GM12878 (cell line): ENCODE results near the gene PPIF. TPM values are rescaled to one million over a fixed set of nuclear protein-coding genes. Genes with fewer than 3 reads are reported as not detected.

ENCODE experiments used
- ATAC-seq: fragments of 200-7000 bp; cut with Tn5 transposase; 3 replicates; pipeline ENCODE4 v1.9.1; 2020; ENCODE audit warnings: mild to moderate bottlenecking, moderate library complexity
- BruUV-seq: library from RNA; stranded (reverse); fragments of 400-500 nt; replicated peaks from 2 replicates; lab custom pipeline; 2021; lab: Mats Ljungman, UMichigan
- CTCF ChIA-PET: fragments of 300-600 bp; sonication (Branson Sonifier 250); formaldehyde crosslinking; extraction: SDS; loops from one replicate; lab custom pipeline; 2021; ENCODE audit warnings: inconsistent platforms; lab: Yijun Ruan, JAX
- POLR2A ChIA-PET: fragments of 350-600 bp; formaldehyde crosslinking; extraction: SDS; loops from one replicate; lab custom pipeline; 2021; ENCODE audit warnings: inconsistent platforms; lab: Charles Lee
- RAD21 ChIA-PET: fragments of 300-600 bp; sonication (Branson Sonifier 250); formaldehyde crosslinking; loops from one replicate; lab custom pipeline; 2023; ENCODE audit warnings: antibody characterized with exemption; ENCODE audit not compliant: unreplicated experiment; lab: Charles Lee
- SMC1A ChIA-PET: fragments of 300-600 bp; sonication (Branson Sonifier 250); formaldehyde crosslinking; loops from one replicate; lab custom pipeline; 2023; ENCODE audit not compliant: unreplicated experiment, uncharacterized antibody; lab: Charles Lee
- DNase-seq: peaks from one replicate; pipeline ENCODE4 v3.0.0-alpha.2; 2011; ENCODE audit warnings: low read depth, low spot score
- FAIRE-seq: peaks from 3 replicates; lab custom pipeline; 2011; peaks lifted over from hg19 to GRCh38; lab: Jason Lieb, UNC
- H2AFZ ChIP-seq: 2 replicates; pipeline ENCODE4 v1.6.0; 2011; ENCODE audit warnings: low read depth, low read length, control low read depth; ENCODE audit not compliant: control insufficient read depth
- H3K27ac ChIP-seq: 2 replicates; pipeline ENCODE4 v1.5.1; 2011; ENCODE audit warnings: control low read depth; ENCODE audit not compliant: control insufficient read depth, insufficient read depth
- H3K27me3 ChIP-seq, 2 experiments: replicated peaks in 1 of 2; 2 replicates each; pipeline versions ENCODE4 v1.6.0 to v1.6.1; 2011; ENCODE audit warnings: low read length in 1 of 2; ENCODE audit not compliant: control insufficient read depth in 2 of 2, insufficient read depth in 2 of 2
- H3K36me3 ChIP-seq, 2 experiments: 2 replicates each; pipeline ENCODE4 v1.5.1; 2011; ENCODE audit warnings: low read length in 1 of 2; ENCODE audit not compliant: control insufficient read depth in 2 of 2, insufficient read depth in 2 of 2
- H3K4me1 ChIP-seq: 2 replicates; pipeline ENCODE4 v1.6.1; 2011; ENCODE audit warnings: mild to moderate bottlenecking, low read length, moderate library complexity, mixed read lengths; ENCODE audit not compliant: control insufficient read depth, insufficient read depth
- H3K4me2 ChIP-seq: 2 replicates; pipeline ENCODE4 v1.6.0; 2011; ENCODE audit warnings: control low read depth; ENCODE audit not compliant: control insufficient read depth, insufficient read depth
- H3K4me3 ChIP-seq: fragments of 200-600 bp; sonication (generic); 2 replicates; pipeline ENCODE4 v1.5.1; 2016
- H3K79me2 ChIP-seq: 2 replicates; pipeline ENCODE4 v1.6.0; 2011; ENCODE audit warnings: low read length; ENCODE audit not compliant: control insufficient read depth, insufficient read depth
- H3K9ac ChIP-seq: 2 replicates; pipeline ENCODE4 v1.8.0; 2011; ENCODE audit warnings: low read length, control low read depth, mixed read lengths; ENCODE audit not compliant: control insufficient read depth, insufficient read depth
- H3K9me3 ChIP-seq: replicated peaks from 3 replicates; pipeline ENCODE4 v1.5.1; 2011; ENCODE audit warnings: mild to moderate bottlenecking, low read length; ENCODE audit not compliant: control insufficient read depth, insufficient read depth
- H4K20me1 ChIP-seq: 2 replicates; pipeline ENCODE4 v1.6.0; 2011; ENCODE audit not compliant: control insufficient read depth, insufficient read depth
- ATF7 ChIP-seq: fragments of 450-650 bp; IDR thresholded peaks from 2 replicates; pipeline ENCODE4 v1.6.1; 2016; ENCODE audit warnings: low read depth, mild to moderate bottlenecking
- EED ChIP-seq: sonication (generic); IDR thresholded peaks from 2 replicates; pipeline ENCODE4 v1.6.1; 2016; ENCODE audit warnings: antibody characterized with exemption, low read depth
- FOS ChIP-seq: IDR thresholded peaks from 3 replicates; pipeline ENCODE4 v1.6.1; 2011; ENCODE audit warnings: borderline replicate concordance; ENCODE audit not compliant: insufficient read length; ENCODE audit errors: extremely low read depth
- MYC ChIP-seq: IDR thresholded peaks from 2 replicates; pipeline ENCODE4 v1.6.1; 2011; ENCODE audit warnings: mild to moderate bottlenecking, low read length, moderate library complexity, inconsistent platforms; ENCODE audit not compliant: insufficient read depth, insufficient replicate concordance, insufficient read length, severe bottlenecking
- POLR2AphosphoS2 ChIP-seq: IDR thresholded peaks from 2 replicates; pipeline ENCODE4 v1.6.1; 2011; ENCODE audit warnings: low read depth, mild to moderate bottlenecking, low read length, improper control_type of control experiment, moderate library complexity
- POU2F2 ChIP-seq: IDR thresholded peaks from 3 replicates; pipeline ENCODE4 v1.6.1; 2011; ENCODE audit warnings: low read depth, mild to moderate bottlenecking, low read length, borderline replicate concordance
- RUNX3 ChIP-seq: IDR thresholded peaks from 2 replicates; pipeline ENCODE4 v1.6.1; 2012; ENCODE audit warnings: low read length, inconsistent platforms
- ZNF274 ChIP-seq: IDR thresholded peaks from one replicate; pipeline ENCODE4 v1.8.0; 2011; ENCODE audit not compliant: insufficient read length, insufficient read depth
- WGBS: methylation state at CpG from one replicate; pipeline ENCODE4 v1.1.6; 2016; ENCODE audit warnings: low lambda C conversion rate; ENCODE audit not compliant: insufficient replicate concordance, insufficient coverage; ENCODE audit errors: missing lambda C conversion rate; 5-methylcytosine and 5-hydroxymethylcytosine counted together
- in situ Hi-C: fragments of 300-500 bp; cut with MboI; formaldehyde crosslinking; loops from 9 replicates; pipeline ENCODE4 v1.14.3; 2018; ENCODE audit warnings: mixed read lengths
- intact Hi-C: fragments of 100-400 bp; cut with micrococcal nuclease; formaldehyde crosslinking; loops from one replicate; pipeline ENCODE4 v1.14.2; 2022; ENCODE audit not compliant: unreplicated experiment
- polyA plus RNA-seq, 11 experiments: library from polyadenylated mRNA; depleted of rRNA in 4 of 11; unstranded in 6 of 11; stranded (reverse) in 5 of 11; fragments of >200 nt; fragmentation: Nextera tagmentation in 4 of 11; fragmentation: Illumina TruSeq in 1 of 11; extraction: Ambion mirVana in 4 of 11; extraction: Trizol in 1 of 11; gene quantifications; 1 replicate in 1 of 11; 2 replicates in 10 of 11; pipeline versions ENCODE4 v1.2.1 to v1.2.3, GENCODE V29; 2011 to 2016; ENCODE audit warnings: inconsistent platforms in 2 of 11, missing spikeins in 2 of 11, low read depth in 1 of 11
- total RNA-seq, 4 experiments: library from RNA; depleted of rRNA in 3 of 4; stranded (reverse); fragments of >200 nt in 3 of 4; fragmentation: Illumina TruSeq in 1 of 4; extraction: Trizol in 1 of 4; gene quantifications; 2 replicates each; pipeline versions ENCODE4 v1.2.1 to v1.2.3, GENCODE V29; 2013 to 2021
- TF ChIP-seq, protein P1 (sequence below): fragments of 450-650 bp; IDR thresholded peaks from 2 replicates; pipeline ENCODE4 v1.6.1; 2017; ENCODE audit warnings: mild to moderate bottlenecking, moderate library complexity
- TF ChIP-seq, protein P2 (sequence below): IDR thresholded peaks from 2 replicates; pipeline ENCODE4 v1.6.1; 2011; ENCODE audit warnings: borderline replicate concordance, low read depth, mild to moderate bottlenecking, moderate library complexity, low read length; ENCODE audit not compliant: insufficient read depth, poor library complexity, severe bottlenecking

Gene PPIF
- total and polyA plus RNA-seq, 10 of the 15 experiments (the other 5 are each of a cell fraction or from before 2014, with no cell fraction given) = 28.8 to 180 (median 128) TPM

DNA sequence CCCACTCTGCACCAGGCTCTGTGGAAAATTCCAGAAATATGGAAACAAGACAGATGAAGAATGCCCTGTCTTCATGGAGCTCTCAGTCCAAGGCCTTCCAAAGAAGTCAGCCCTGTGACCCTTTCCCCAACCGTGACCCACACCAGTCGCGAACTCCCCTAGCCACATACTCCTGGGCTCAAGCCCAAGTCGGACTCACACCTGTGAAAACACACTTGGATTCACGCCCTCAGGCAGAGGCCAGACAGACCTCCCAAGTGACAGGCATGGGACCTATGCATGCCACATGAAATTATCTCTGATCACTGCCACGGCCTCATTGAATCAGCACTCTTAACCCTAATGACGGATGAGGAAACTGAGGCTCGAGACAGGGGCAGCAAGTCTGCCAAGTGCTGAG, 55.7 kb downstream of the PPIF start:
- WGBS = 49% methylated on average over 8 of the region's 8 CpGs
- Histone ChIP-seq H3K4me1 (no peaks in the 10 kb centered on the region), H3K9me3 (no peaks in the 10 kb centered on the region), H4K20me1 (no peaks in the 10 kb centered on the region), H3K79me2 (no peaks in the 10 kb centered on the region), H3K4me3 (no peak overlapping the region), H3K36me3 (no peaks in the 10 kb centered on the region), H3K27me3 (no peaks in the 10 kb centered on the region; a peak in 3 of 4 replicates), H3K9ac (no peak overlapping the region), H3K27ac (no peak overlapping the region), H2AFZ (no peak overlapping the region), H3K4me2 (no peak overlapping the region)
- DNase-seq (no peak), ATAC-seq (no peak), FAIRE-seq (no peak)
- ChIA-PET SMC1A (no interaction called here), POLR2A (no interaction called here), CTCF (interaction anchor here (2.1 kb wide), 1 partner anchor 29 kb away, joined by 6 read pairs; no protein-coding TSS in a partner anchor)
- intact Hi-C loops = no loop called here
- BruUV-seq = no TSS peak
- in situ Hi-C loops = no loop called here
- TF ChIP-seq ATF7 = no peak
- TF ChIP-seq, all 136 proteins: peak for 0
- RAD21 ChIA-PET = no interaction called here

DNA sequence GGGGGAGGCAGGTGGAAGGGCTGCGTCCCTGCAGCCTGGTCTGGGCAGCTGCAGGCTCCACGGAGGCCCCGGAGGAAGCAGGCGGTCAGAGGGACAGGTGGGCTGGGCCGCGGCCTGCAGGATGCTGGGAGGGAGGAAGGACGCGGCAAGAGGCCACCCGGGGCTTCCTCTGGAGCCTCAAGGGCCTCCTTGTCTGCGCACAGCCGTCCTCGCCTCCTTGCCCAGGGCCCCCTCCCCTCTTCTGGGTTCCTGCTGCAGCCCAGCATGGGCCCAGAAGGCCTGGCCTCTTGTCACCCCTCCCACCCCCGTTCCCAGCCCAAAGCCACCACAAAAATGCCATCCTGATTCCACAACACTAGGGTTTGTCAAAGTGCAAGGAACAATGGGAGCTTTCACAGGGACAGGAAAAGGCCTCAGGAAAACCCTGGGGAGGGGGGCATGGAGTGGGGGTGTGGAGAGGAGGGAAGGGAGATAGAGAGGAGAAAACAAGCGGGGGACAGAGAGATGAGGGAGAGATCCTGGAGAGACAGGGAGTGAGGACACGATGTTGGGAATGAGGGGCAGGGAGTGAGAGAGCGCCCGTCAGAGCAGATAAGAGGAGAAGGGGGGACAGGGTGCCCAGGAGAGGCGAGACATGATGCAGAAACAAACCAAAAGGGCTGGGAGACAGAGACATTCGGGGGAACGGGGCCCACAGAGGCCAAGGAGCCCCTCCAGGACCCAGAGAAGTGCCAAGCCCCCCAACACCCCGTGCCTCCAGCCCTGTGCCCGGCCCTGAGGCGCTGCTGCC, 56.4 kb downstream of the PPIF start:
- no peak overlapping the region for H3K4me3 ChIP-seq
- H3K9me3 ChIP-seq = no peaks in the 10 kb centered on the region
- BruUV-seq = no TSS peak
- SMC1A ChIA-PET = interaction anchor here (0.6 kb wide), 1 partner anchor 66 kb away, joined by 3 read pairs; no protein-coding TSS in a partner anchor
- no peaks in the 10 kb centered on the region for H3K79me2 ChIP-seq
- no peak overlapping the region for H3K4me2 ChIP-seq
- no peaks in the 10 kb centered on the region; a peak in 2 of 4 replicates for H3K27me3 ChIP-seq
- ATAC-seq (no peak), FAIRE-seq (no peak), DNase-seq (no peak)
- intact Hi-C loops = no loop called here
- in situ Hi-C loops = no loop called here
- no peak overlapping the region for H2AFZ ChIP-seq
- H3K27ac ChIP-seq = no peak overlapping the region
- H3K9ac ChIP-seq = no peak overlapping the region
- 28% methylated on average over 21 of the region's 23 CpGs for WGBS
- POLR2A ChIA-PET = no interaction called here
- no peaks in the 10 kb centered on the region for H3K36me3 ChIP-seq
- H3K4me1 ChIP-seq = no peaks in the 10 kb centered on the region
- RAD21 ChIA-PET = no interaction called here
- no peaks in the 10 kb centered on the region for H4K20me1 ChIP-seq
- CTCF ChIA-PET = interaction anchor here (0.7 kb wide), 1 partner anchor 1088 kb away, joined by 3 read pairs; no protein-coding TSS in a partner anchor
- TF ChIP-seq POLR2AphosphoS2 (no peak), MYC (no peak), EED (no peak), FOS (no peak), ZNF274 (no peak), POU2F2 (no peak), RUNX3 (no peak)
- TF ChIP-seq, protein P1, sequence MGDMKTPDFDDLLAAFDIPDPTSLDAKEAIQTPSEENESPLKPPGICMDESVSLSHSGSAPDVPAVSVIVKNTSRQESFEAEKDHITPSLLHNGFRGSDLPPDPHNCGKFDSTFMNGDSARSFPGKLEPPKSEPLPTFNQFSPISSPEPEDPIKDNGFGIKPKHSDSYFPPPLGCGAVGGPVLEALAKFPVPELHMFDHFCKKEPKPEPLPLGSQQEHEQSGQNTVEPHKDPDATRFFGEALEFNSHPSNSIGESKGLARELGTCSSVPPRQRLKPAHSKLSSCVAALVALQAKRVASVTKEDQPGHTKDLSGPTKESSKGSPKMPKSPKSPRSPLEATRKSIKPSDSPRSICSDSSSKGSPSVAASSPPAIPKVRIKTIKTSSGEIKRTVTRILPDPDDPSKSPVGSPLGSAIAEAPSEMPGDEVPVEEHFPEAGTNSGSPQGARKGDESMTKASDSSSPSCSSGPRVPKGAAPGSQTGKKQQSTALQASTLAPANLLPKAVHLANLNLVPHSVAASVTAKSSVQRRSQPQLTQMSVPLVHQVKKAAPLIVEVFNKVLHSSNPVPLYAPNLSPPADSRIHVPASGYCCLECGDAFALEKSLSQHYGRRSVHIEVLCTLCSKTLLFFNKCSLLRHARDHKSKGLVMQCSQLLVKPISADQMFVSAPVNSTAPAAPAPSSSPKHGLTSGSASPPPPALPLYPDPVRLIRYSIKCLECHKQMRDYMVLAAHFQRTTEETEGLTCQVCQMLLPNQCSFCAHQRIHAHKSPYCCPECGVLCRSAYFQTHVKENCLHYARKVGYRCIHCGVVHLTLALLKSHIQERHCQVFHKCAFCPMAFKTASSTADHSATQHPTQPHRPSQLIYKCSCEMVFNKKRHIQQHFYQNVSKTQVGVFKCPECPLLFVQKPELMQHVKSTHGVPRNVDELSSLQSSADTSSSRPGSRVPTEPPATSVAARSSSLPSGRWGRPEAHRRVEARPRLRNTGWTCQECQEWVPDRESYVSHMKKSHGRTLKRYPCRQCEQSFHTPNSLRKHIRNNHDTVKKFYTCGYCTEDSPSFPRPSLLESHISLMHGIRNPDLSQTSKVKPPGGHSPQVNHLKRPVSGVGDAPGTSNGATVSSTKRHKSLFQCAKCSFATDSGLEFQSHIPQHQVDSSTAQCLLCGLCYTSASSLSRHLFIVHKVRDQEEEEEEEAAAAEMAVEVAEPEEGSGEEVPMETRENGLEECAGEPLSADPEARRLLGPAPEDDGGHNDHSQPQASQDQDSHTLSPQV = no peak
- TF ChIP-seq, protein P2, sequence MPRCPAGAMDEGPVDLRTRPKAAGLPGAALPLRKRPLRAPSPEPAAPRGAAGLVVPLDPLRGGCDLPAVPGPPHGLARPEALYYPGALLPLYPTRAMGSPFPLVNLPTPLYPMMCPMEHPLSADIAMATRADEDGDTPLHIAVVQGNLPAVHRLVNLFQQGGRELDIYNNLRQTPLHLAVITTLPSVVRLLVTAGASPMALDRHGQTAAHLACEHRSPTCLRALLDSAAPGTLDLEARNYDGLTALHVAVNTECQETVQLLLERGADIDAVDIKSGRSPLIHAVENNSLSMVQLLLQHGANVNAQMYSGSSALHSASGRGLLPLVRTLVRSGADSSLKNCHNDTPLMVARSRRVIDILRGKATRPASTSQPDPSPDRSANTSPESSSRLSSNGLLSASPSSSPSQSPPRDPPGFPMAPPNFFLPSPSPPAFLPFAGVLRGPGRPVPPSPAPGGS = no peak
